T-helper 2 cell treated with Interferon-gamma antibody and Interleukin-4, amounts not matched to agents 5 μg/mL and 100 μg/mL, for 36 hours (primary cell): ENCODE results near the gene DCAF4L1.

Source experiments
- DNase-seq: peaks from one replicate; pipeline ENCODE4 v3.0.0; 2021; ENCODE audit warnings: low spot score
- H3K27ac Mint-ChIP-seq: one replicate; pipeline ENCODE4 v1.8.0; 2021; ENCODE audit warnings: mild to moderate bottlenecking, mixed read lengths
- H3K27me3 Mint-ChIP-seq: one replicate; pipeline ENCODE4 v1.8.0; 2021; ENCODE audit warnings: low read depth, mixed read lengths
- H3K36me3 Mint-ChIP-seq: one replicate; pipeline ENCODE4 v1.8.0; 2021; ENCODE audit warnings: low read depth, mixed read lengths
- H3K4me1 Mint-ChIP-seq: one replicate; pipeline ENCODE4 v1.8.0; 2021; ENCODE audit warnings: low read depth, mixed read lengths
- H3K4me3 Mint-ChIP-seq: one replicate; pipeline ENCODE4 v1.8.0; 2022; ENCODE audit warnings: mild to moderate bottlenecking, moderate library complexity, mixed read lengths
- H3K9me3 Mint-ChIP-seq: one replicate; pipeline ENCODE4 v1.8.0; 2021; ENCODE audit warnings: mixed read lengths

DCAF4L1 gene

DNA sequence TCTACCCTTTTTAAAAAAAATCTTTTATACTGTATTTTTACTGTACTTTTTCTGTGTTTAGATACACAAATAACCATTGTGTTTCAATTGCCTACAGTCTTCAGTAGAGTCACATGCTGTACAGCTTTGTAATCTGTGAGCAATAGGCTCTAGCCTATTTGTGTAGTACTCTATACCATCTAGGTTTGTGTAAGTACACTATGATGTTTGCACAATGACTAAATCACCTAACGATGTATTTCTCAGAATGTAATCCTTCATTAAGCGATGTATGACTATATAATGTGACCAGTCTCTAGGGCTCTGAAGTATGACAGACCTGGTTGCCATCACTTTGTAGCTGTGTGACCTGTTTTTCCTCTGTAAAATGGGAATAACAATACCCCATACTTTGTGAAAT is 14.2 kb upstream of the DCAF4L1 start:
- Mint-ChIP-seq H3K4me3 (no peak overlapping the region), H3K9me3 (peaks cover 4% of the 10 kb centered on the region), H3K27me3 (no peaks in the 10 kb centered on the region), H3K36me3 (no peaks in the 10 kb centered on the region), H3K4me1 (no peaks in the 10 kb centered on the region), H3K27ac (no peak overlapping the region)
- DNase-seq: no peak

DNA sequence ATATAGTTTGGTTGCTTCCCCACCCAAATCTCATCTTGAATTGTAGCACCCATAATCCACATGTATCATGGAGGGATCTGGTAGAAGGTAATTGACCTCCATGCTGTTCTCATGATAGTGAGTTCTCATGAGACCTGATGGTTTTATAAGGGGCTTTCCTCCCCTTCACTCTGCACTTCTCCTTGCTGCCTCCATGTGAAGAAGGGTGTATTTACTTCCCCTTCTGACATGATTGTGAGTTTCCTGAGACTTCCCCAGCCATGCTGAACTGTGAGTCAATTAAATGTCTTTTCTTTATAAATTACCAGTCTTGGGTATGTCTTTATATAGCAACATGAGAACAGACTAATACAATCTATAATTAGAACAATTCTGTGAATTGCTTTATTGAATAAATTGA is 11.9 kb upstream of the DCAF4L1 start:
- Mint-ChIP-seq H3K9me3 (peaks cover 4% of the 10 kb centered on the region), H3K27me3 (no peaks in the 10 kb centered on the region), H3K4me1 (no peaks in the 10 kb centered on the region), H3K27ac (no peak overlapping the region), H3K36me3 (no peaks in the 10 kb centered on the region), H3K4me3 (no peak overlapping the region)
- no peak for DNase-seq

DNA sequence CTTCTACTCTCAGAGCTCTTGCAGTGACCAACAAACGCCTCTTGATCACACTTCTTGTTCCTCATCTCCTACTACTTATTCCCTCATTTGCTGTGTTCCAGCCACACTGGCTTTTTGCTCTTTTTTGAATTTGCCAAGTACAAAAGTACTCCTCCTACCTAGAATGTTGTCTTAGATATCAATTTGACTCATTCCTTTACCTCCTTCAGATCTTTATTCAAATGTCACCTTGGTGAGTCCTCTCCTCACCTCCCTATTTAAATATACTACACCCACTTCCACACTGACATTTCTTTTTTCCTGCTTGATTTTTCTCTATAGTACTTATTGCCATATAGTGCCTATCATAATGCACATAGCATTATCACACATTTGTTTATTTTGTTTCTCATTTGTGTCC is 6.2 kb upstream of the DCAF4L1 start:
- Mint-ChIP-seq H3K4me1 (no peaks in the 10 kb centered on the region), H3K9me3 (no peaks in the 10 kb centered on the region), H3K36me3 (no peaks in the 10 kb centered on the region), H3K4me3 (no peak overlapping the region), H3K27ac (no peak overlapping the region), H3K27me3 (no peaks in the 10 kb centered on the region)
- no peak for DNase-seq

DNA sequence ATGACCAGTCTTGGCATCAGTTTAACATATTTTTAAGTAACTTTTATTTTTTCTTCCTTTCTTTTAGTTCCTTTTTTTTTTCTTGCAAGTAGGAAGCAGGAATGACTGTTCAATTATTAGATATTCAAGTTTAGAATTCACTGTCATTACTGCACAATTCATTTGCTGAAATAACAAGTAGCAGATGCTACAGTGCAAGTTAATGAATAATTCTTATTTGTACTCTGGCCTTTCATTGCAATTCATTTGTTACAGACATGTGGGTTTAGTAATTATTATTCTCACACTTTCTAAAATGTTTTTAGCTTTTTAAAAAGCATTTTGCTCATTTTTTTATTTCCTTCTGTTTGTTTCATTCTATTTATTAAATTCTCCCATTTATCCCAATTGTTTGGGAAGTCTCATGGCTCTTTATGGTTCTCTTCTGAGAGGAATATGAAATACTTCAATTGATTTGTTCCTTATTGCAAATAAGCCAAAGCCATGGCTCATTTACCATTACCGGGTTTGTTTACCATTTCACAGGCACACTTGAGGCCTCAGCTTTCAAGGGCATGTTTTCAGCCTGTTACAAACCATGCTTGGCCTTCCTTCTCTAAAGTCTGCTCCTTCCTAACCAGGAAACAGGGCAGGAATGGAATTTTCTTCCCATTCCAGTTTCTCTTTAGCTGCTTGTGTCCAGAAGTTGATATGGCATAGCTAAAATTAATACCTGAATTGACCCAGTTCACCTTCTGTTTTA is 4.6 kb upstream of the DCAF4L1 start:
- no peak overlapping the region for H3K4me3 Mint-ChIP-seq
- H3K36me3 Mint-ChIP-seq: no peaks in the 10 kb centered on the region
- no peaks in the 10 kb centered on the region for H3K27me3 Mint-ChIP-seq
- H3K4me1 Mint-ChIP-seq: no peaks in the 10 kb centered on the region
- no peak for DNase-seq
- H3K9me3 Mint-ChIP-seq: no peaks in the 10 kb centered on the region
- H3K27ac Mint-ChIP-seq: no peak overlapping the region

DNA sequence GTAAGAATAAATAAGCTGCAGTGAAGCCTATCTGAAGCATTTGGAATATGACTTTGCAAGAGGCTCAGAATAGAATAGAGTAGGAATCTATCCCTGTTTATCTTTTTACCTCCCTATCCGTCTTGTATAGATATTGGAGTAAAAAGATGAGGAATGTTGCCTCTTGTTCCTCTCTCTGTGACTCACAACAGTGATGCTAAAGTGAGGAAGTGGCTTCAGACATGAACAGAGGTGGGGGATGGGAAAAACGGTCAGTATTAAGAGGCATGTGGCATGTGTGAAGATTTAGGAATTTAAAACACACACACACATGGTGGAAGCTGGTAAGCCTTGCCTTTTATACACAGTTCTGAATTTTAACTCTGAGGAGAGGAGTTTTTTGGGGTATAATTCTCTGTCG is 3.8 kb upstream of the DCAF4L1 start:
- H3K9me3 Mint-ChIP-seq: no peaks in the 10 kb centered on the region
- H3K27ac Mint-ChIP-seq: no peak overlapping the region
- DNase-seq: no peak
- no peaks in the 10 kb centered on the region for H3K36me3 Mint-ChIP-seq
- H3K4me3 Mint-ChIP-seq: no peak overlapping the region
- no peaks in the 10 kb centered on the region for H3K4me1 Mint-ChIP-seq
- no peaks in the 10 kb centered on the region for H3K27me3 Mint-ChIP-seq

DNA sequence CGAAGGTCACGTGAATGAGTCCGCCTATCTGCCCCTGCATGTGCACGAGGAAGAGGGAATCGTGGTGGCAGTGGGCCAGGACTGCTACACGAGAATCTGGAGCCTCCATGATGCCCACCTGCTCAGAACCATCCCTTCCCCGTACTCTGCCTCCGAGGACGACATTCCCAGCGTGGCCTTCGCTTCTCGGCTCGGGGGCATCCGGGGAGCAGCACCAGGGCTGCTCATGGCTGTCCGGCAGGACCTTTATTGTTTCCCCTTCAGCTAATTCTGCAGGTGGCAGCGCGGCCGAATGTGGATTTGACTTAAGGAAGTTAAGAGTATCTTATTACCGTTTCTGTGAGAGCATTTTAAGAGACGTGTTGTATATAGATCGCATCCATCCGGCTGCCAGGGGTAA is 1.2 kb downstream of the DCAF4L1 start:
- H3K36me3 Mint-ChIP-seq: no peaks in the 10 kb centered on the region
- peaks cover 3% of the 10 kb centered on the region for H3K4me1 Mint-ChIP-seq
- no peak overlapping the region for H3K27ac Mint-ChIP-seq
- no peaks in the 10 kb centered on the region for H3K9me3 Mint-ChIP-seq
- no peak for DNase-seq
- no peak overlapping the region for H3K4me3 Mint-ChIP-seq
- H3K27me3 Mint-ChIP-seq: no peaks in the 10 kb centered on the region

DNA sequence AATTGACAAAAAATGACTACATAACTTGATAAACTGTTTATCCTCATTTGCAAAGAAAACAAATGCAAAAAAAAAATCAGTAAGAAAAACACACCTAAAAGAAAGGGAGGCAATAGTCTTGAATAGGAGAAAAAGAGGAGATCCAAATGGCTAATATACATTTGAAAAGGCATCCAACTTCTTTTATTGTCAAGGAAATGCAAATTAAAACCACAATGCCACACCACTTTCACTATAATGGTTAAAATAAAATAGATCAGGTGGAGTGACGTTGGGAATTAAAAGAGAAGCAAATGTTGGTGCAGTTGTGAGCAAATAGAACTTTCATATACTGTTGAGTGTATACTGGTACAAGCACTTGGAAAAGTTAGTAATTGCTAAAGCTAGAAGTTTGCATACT is 3.6 kb downstream of the DCAF4L1 start:
- no peak for DNase-seq
- H3K36me3 Mint-ChIP-seq: no peaks in the 10 kb centered on the region
- H3K27ac Mint-ChIP-seq: no peak overlapping the region
- no peak overlapping the region for H3K4me3 Mint-ChIP-seq
- H3K27me3 Mint-ChIP-seq: no peaks in the 10 kb centered on the region
- H3K9me3 Mint-ChIP-seq: no peaks in the 10 kb centered on the region
- H3K4me1 Mint-ChIP-seq: peaks cover 14% of the 10 kb centered on the region

DNA sequence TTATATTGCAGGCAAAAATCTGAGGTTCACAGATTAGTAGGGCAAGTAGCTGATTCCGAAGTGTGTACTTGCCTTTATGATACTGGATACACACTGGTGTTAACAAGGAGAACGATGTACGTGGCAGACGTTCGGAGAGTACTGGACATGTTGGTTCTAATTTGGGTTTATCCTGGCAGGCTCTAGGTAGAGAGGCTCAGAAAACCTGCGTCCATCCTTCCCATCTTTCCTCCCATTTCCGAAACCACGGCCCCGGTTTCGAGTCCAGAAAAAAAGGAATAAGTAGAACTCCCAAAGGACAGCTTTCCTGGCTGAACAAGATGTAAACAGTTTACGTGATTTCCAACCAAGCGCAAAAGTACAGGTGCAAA is 8.4 kb downstream of the DCAF4L1 start:
- no peaks in the 10 kb centered on the region for H3K27me3 Mint-ChIP-seq
- H3K9me3 Mint-ChIP-seq: no peaks in the 10 kb centered on the region
- DNase-seq: no peak
- H3K36me3 Mint-ChIP-seq: peaks cover 5% of the 10 kb centered on the region
- peak overlapping the region; percentile 99 for H3K4me3 Mint-ChIP-seq
- H3K27ac Mint-ChIP-seq: peak overlapping the region; percentile 91
- peaks cover 28% of the 10 kb centered on the region for H3K4me1 Mint-ChIP-seq

DNA sequence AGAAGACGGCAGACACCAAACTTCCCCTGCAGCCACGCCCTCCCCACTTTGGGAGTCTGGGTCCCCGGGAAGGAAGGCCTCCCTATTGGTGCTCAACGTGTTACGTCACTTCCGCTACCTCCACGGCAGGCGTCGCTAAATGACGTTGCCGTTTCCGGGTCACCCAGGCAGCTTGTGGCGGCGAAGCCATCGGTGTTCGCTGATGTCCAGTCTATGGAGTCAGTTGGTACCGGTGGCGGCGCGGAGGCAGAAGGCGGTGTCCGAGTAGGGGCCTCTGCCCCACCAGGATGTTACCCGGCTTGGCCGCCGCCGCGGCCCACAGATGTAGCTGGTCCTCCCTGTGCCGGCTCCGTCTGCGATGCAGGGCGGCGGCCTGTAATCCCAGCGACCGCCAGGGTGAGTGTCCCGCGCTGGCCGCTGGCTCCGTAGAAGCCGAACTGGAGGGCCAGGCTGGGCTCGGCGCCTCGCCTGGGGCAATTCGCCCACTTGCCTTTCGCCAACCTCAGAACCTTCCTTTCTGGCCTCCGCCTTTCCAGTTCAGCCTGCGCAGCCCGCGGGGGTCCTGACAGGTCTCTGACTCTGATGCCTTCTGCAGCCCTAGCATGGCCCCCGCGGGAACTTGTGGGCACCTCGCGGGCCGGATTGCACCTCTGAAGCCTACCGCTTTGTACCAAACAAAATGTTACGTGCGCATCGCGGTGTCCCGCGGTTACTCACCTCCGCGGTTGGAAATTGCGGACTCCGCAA is 9.0 kb downstream of the DCAF4L1 start, which contains the start of gene SLC30A9:
Gene SLC30A9, plus strand, starts transcription at position 166 of the 747 bp plus-strand sequence. Its CDS starts 122 bp downstream, at position 288.
- H3K4me1 Mint-ChIP-seq: peaks cover 31% of the 10 kb centered on the region
- H3K4me3 Mint-ChIP-seq: peak within 1 kb of the TSS; percentile 99
- H3K27ac Mint-ChIP-seq: peak within 1 kb of the TSS; percentile 91
- peak; percentile 91 for DNase-seq
- peaks cover 7% of the 10 kb centered on the region for H3K36me3 Mint-ChIP-seq
- no peaks in the 10 kb centered on the region for H3K27me3 Mint-ChIP-seq
- H3K9me3 Mint-ChIP-seq: no peaks in the 10 kb centered on the region

DNA sequence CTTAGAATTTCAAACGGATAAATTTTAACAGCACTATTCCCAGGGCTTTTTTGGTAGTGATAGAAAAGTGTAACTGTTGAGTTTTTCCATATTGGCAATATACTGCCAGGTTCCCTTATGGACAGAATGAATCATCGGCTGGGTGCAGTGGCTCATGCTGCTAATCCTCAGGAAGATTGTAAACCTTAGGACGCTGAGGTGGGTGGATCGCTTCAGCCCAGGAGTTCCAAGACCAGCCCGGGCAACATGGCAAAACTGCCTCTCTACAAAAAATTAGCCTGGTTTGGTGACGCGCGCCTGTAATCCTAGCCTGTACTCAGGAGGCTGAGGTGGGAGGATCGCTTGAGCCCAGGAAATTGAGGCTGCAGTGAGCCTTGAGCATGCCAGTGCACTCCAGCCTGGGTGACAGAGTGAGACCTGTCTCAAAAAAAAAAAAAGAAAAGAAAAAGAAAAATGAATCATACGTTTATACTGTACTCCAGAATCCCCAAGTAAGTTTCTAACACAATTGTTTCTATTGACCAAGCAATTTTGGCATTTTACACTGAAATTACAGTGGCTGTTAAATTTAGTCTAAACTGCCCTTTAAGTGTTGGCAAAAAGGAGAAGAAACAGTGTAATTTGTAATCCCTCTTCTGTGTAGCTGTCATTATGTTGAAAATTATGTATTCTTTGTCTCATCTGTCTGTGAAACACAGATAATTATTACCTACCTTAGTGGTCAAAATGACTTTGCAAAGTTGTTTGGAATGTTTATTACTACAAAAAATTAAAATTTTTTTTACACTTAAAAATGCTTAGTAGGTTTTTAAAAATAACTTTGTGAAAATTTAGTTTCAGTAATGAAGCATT is 10.6 kb downstream of the DCAF4L1 start:
- H3K27ac Mint-ChIP-seq: no peak overlapping the region
- H3K9me3 Mint-ChIP-seq: no peaks in the 10 kb centered on the region
- peak overlapping the region; percentile 99 for H3K4me3 Mint-ChIP-seq
- no peak for DNase-seq
- H3K4me1 Mint-ChIP-seq: peaks cover 31% of the 10 kb centered on the region
- H3K36me3 Mint-ChIP-seq: peaks cover 7% of the 10 kb centered on the region
- H3K27me3 Mint-ChIP-seq: no peaks in the 10 kb centered on the region

DNA sequence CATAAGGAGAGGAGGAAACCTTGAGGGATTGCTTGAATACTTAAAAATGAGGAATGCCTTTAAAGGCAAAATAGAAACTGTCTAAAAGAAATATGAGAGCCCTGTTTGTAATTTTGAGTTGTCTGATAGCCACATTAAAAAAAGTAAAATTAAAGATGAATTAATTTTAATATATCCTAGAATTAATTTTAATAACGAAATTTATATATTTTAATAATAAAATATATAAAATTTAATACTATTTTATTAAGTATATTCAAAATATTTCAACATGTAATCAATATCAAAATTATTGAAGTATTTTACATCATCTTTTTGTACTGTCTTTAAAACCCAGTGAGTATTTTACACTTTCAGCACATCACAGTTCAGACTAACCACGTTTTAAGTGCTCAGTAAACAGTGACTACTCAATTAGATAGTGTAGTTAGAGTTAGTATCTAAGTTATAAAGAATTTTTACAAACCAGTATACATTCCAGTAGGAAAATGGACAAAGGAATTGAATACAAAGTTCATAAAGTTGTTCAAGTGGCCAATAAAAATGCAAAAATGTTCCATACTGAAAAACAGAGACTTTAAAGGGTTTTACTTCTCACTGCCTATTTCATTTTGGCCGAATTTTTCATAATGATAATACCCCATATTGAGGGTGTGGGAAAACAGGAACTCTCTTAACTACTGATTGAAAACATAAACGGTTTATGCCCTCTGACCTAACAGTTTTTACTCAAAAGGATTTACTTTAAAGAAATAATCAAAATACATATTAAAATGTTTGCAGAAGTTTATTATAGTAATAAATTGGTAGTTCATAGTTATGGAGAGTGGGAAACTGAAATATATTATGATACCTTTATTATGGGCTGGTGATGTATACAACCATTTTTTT is 11.7 kb downstream of the DCAF4L1 start:
- peaks cover 7% of the 10 kb centered on the region for H3K36me3 Mint-ChIP-seq
- H3K27me3 Mint-ChIP-seq: no peaks in the 10 kb centered on the region
- no peak for DNase-seq
- H3K27ac Mint-ChIP-seq: no peak overlapping the region
- peaks cover 31% of the 10 kb centered on the region for H3K4me1 Mint-ChIP-seq
- H3K9me3 Mint-ChIP-seq: no peaks in the 10 kb centered on the region
- no peak overlapping the region for H3K4me3 Mint-ChIP-seq

DNA sequence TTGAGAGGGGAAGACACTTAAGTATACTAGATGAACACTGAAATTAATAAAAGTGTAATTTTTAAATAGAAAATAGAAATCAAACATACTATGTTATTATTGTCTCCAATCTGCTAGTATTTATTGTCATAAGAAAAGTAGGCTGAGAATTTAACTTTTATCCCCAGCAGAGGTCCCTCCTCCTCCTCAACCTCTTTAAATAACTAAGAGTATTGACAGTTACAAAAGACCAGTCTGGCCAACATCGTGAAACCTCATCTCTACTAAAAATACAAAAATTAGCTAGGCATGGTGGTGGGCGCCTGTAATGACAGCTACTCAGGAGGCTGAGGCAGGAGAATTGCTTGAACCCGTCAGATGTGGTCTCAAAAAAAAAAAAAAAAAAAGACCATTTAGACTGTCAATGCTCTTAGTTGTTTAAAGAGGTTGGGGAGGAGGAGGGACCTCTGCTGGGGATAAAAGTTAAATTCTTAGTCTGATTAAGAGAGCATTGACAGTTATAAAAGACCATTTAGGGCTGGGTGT is 13.0 kb downstream of the DCAF4L1 start:
- H3K9me3 Mint-ChIP-seq: no peaks in the 10 kb centered on the region
- no peak for DNase-seq
- no peak overlapping the region for H3K27ac Mint-ChIP-seq
- H3K4me1 Mint-ChIP-seq: peaks cover 25% of the 10 kb centered on the region
- H3K36me3 Mint-ChIP-seq: peaks cover 7% of the 10 kb centered on the region
- no peak overlapping the region for H3K4me3 Mint-ChIP-seq
- H3K27me3 Mint-ChIP-seq: no peaks in the 10 kb centered on the region

DNA sequence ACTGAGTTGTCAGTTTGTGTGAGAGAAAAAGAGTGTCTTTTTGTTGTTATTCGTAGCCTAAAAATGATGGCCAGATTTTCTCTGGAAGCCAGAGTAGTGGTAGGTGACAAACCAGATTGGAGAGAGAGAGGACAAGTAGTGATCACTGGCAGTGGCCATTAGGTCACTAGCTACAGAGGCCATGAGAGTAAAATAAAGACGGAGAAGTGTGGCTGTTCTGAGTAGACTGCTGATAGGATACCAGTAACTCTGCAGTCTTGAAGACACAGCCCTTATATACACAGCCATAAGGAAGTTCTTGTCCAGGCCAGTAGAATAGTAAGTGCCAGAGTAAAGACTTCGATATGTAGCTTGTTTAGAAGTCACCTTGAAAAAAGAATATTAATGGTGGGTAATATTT is 16.5 kb downstream of the DCAF4L1 start:
- Mint-ChIP-seq H3K27ac (no peak overlapping the region), H3K9me3 (no peaks in the 10 kb centered on the region), H3K36me3 (peaks cover 9% of the 10 kb centered on the region), H3K4me1 (peaks cover 3% of the 10 kb centered on the region), H3K27me3 (no peaks in the 10 kb centered on the region), H3K4me3 (no peak overlapping the region)
- DNase-seq: no peak
